ENCODE measurements around the gene BAIAP2.

BAIAP2 gene

GRCh38 chr17:81050645-81051625 is 16.0 kb downstream of the BAIAP2 start:
- no peak for DNase-seq (ENCODE audit: low read depth in 2 of 3, low spot score in 1 of 3)

DNA sequence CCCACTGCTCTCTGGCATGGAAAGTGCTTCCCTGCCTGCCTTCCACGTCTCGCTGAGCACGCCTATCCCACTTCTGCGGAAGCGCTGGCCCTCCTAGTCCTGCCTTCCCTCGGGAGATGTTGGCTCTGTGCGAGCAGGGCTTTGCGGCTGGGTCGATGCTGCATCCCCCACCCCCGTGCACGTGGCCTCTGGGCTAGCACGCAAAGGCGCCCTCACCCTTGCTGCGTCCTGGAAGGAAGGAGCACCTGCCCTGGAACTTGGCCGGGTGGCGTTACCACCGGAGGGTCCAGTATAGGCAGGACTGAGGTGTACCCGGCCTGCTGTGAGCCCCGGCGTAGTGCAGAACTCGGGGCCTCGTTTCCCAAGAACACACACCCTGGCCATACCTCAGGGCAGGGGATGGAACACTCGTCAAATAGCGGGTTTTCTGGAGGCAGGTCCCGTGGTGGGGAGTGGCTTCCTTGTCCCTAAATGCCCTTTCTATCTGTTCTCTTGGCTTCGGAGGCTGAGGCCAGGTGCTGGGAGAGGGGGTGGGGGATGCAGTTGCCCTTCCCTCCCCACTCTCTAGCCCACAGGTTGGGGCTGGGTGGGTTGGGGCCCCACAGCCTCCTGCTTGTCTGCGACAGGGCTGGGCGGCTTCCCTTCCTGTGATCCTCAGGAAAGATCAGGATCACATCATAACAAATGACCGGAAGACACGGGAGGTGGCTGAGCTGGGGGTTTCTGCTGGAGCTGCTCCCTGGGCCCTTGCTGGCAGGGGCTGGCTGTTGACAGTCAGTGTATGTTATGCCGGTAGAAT is 17.4 kb downstream of the BAIAP2 start:
- no peak for DNase-seq (ENCODE audit: low read depth in 2 of 3, low spot score in 1 of 3)

GRCh38 chr17:81053041-81053970 is 18.4 kb downstream of the BAIAP2 start:
- no peak for DNase-seq (ENCODE audit: low read depth in 2 of 3, low spot score in 1 of 3)

- DNase-seq (ENCODE audit: low read depth in 2 of 3, low spot score in 1 of 3) = no peak
These were observed 19.4 kb downstream of the BAIAP2 start for GRCh38 chr17:81054308-81054707.

- no peak for DNase-seq (ENCODE audit: low read depth in 2 of 3, low spot score in 1 of 3)
These were observed 20.0 kb downstream of the BAIAP2 start for GRCh38 chr17:81054881-81055370.

DNA sequence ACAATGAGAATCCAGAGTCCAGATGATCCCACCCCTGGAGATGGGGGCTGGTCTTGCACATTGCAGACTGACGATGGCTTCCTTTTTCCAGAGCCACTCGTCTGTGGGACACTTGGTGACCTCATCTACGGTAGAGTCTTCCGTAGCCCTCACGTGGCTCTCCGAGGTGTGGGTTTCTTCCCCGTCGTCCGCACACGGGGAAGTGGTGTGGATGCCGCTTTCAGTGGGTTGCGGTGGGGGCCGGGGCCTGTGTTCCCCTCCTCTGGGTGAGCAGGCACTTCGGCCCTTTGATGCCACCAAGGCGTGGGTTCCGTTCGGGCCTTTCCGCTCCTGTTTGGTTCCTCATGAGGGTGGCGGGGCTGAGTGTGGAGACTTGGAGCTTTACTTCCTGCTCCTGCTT is 21.4 kb downstream of the BAIAP2 start:
- DNase-seq (ENCODE audit: low read depth in 2 of 3, low spot score in 1 of 3) = no peak

- DNase-seq (ENCODE audit: low read depth in 2 of 3, low spot score in 1 of 3) = no peak
These were observed 22.3 kb downstream of the BAIAP2 start for GRCh38 chr17:81057079-81057730.

- DNase-seq (ENCODE audit: low read depth in 2 of 3, low spot score in 1 of 3) = no peak
These were observed 22.8 kb downstream of the BAIAP2 start for GRCh38 chr17:81057777-81058176.

DNA sequence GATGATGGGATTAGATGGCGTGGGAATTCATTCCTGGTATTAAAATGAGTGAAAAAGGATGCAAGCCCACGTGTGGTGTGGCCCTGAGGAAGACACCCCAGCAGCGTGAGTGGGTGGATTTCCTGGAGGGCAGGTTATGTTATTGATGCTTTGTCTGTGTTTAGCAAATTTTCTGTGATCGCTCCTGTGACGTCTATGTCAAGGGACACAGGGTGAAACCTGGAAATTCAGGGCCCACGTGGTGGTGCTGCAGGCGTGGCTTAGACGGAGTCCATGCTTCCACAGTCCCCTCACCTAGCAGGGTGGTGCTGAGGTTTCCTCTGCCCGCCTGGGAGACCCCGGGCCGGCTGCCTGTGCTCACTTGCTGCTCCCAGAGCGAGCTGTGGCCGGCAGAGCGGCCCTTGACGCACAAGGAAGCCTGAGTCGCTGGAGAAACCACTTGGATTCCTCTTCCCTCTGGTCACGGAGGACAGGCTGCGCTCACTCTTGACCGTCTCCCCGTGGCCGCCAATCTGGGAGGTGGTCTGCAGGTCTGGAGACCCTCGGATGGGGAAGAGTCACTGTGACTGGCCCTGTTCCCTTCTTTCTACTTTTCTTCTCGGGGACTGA is 23.4 kb downstream of the BAIAP2 start:
- DNase-seq (ENCODE audit: low read depth in 2 of 3, low spot score in 1 of 3) = no peak

- no peak for DNase-seq (ENCODE audit: low read depth in 2 of 3, low spot score in 1 of 3)
These were observed 24.1 kb downstream of the BAIAP2 start for GRCh38 chr17:81059026-81059425.

- DNase-seq (ENCODE audit: low read depth in 2 of 3, low spot score in 1 of 3) = no peak
These were observed 25.5 kb downstream of the BAIAP2 start for GRCh38 chr17:81060416-81060815.

- DNase-seq (ENCODE audit: low read depth in 2 of 3, low spot score in 1 of 3) = no peak
These were observed 26.2 kb downstream of the BAIAP2 start for GRCh38 chr17:81061027-81061735.

DNA sequence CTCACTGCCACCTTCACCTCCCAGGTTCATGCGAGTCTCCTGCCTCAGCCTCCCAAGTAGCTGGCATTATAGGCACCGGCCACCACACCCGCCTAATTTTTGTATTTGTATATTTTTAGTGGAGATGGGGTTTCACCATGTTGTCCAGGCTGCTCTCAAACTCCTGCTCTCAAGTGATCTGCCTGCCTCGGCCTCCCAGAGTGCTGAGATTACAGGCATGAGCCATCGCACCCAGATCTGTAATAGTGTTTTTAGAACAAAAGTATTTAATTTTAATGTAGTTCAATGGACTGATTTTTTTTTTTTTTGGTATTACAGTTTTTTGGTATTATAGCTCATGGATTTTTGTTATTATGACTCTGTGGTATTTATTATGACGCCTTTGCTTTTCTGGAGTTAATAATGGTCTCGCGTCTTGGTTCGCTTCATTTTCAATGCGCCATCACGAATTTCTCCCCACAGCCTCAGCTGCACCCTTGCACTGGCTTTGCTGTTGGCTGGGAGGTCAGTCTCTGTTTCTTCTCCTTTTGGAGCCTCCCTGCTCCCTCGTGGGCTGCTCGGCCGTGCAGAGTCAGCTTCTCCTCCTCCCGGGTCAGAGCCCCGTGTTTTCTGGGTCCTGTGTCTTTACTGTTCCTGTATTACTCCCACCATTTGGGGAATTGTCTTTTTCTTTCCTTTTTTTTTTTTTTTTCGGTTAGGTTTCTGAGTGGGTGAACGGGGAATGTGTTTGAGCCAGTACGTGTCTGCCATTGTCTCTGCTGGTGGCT is 27.2 kb downstream of the BAIAP2 start:
- no peak for DNase-seq (ENCODE audit: low read depth in 2 of 3, low spot score in 1 of 3)

DNA sequence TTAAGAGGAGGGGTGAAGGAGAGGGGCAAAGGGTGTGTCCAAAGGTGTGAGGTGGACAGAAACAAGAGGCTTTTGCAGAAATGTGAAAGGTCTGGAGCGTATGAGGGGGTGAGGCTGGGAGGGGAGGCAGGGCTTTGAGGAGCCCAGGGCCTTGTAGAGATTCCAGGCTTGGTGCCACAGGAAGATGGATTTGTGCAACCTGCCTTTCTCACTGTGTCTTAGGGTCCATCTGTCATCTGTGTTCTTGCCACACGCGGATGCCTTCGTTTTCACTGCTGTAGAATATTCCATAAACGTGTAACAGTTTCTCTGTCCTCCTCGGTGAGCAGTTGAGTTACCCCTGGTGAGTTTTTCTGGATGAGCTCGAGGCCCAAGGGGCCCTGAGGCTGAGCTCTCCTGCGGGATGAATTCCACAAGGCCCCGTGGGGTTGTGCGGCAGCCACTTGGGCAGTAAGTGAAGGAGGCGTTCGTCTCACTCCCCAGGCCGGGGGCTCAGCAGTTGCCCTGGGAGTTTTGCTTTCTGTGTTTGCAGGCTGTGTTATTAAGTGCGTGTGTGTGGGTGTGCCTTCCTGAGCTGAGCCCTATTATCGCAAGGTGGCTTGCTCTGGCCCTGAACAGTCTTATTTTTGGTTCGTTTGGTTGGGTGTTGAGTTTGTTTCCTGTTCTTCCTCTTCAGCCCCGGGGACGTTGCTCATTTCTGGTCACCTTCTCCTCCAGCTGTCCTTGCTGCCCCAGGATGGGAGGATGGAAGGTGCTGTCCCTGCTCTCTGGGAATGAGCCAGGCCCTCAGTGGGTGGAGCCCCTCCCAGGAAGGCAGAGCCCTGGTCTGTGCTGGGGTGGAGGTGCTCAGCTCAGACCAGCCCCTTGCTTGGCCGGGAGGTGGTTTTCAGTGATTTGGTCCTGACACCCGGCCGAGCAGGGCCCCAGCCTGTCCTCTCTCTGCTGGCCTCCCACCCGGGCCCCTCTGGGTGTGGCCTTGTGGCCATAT is 28.4 kb downstream of the BAIAP2 start:
- no peak for DNase-seq (ENCODE audit: low read depth in 2 of 3, low spot score in 1 of 3)

DNA sequence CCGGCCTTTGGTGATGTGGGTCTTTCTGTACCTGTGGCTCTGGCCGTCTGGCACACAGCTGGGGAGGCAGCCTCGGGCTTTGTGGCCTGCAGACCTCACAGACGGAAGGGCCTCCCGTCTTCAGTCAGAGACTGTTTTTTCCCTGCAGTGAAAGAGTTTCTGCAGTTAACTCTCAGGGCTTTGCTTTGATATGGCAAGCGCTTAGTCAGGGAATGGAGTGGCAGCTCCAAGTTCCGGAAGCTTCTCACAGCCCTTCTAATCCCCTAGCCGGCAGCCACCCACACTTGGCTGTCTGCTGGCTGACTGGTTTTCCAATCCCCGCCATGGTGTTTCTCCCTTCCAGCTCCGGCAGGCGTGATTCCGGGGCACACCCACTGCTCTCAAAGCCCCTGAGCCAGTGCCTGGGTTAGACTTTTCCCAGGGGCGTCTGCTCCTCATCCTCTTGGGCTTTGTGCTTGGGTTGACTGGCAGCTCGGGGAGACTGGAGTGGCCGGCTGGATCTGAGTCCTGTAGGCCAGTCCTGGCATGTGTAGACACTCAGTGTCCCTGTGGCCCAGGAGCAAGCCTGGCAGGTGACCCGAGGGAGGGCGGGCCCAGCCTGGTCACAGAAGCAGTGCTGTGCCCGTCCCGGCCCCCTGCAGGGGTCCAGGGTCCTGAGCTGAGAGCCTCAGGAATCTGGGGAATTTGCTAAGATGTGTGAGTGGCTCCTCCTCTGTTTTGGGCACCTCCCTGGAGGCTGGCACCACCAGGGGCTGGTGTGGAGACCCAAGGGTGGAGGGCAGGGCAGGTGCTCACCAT is 29.9 kb downstream of the BAIAP2 start:
- no peak for DNase-seq (ENCODE audit: low read depth in 2 of 3, low spot score in 1 of 3)

GRCh38 chr17:81065500-81065899 is 30.5 kb downstream of the BAIAP2 start:
- no peak for DNase-seq (ENCODE audit: low read depth in 2 of 3, low spot score in 1 of 3)

Data from stimulated activated CD4-positive, alpha-beta T cell treated with anti-CD3 and anti-CD28 coated beads, Interleukin-12 subunit alpha, Interleukin-12 subunit beta, amount 100 ng/mL, for 48 hours (primary cell).